Panc1 (cell line): ENCODE results near the gene LAMC3. TPM values are rescaled to one million over a fixed set of nuclear protein-coding genes. Genes with fewer than 3 reads are reported as not detected.

ENCODE experiments used
- ATAC-seq: fragments of 200-7000 bp; cut with Tn5 transposase; 2 replicates; pipeline ENCODE4 v1.9.1; 2020; ENCODE audit warnings: mild to moderate bottlenecking, moderate library complexity
- BruUV-seq: library from RNA; stranded (reverse); fragments of 400-500 nt; replicated peaks from 2 replicates; lab custom pipeline; 2021; lab: Mats Ljungman, UMichigan
- CTCF ChIA-PET: fragments of 300-600 bp; sonication (Branson Sonifier 250); formaldehyde crosslinking; loops from one replicate; lab custom pipeline; 2022; ENCODE audit warnings: antibody characterized with exemption; lab: Charles Lee
- POLR2A ChIA-PET: fragments of 300-600 bp; sonication (Branson Sonifier 250); formaldehyde crosslinking; loops from one replicate; lab custom pipeline; 2022; ENCODE audit warnings: antibody characterized with exemption; lab: Charles Lee
- DNase-seq: peaks from one replicate; pipeline ENCODE4 v3.0.0-alpha.2; 2010; ENCODE audit warnings: low read depth, low spot score
- H3K27ac ChIP-seq: 2 replicates; pipeline ENCODE4 v1.5.1; 2011; ENCODE audit warnings: mild to moderate bottlenecking, low read length, inconsistent platforms
- H3K27me3 ChIP-seq: fragments of 200-500 bp; sonication (Bioruptor generic); 2 replicates; pipeline ENCODE4 v1.6.0; 2014; ENCODE audit warnings: low read length, inconsistent platforms; ENCODE audit not compliant: control insufficient read depth, insufficient read depth
- H3K36me3 ChIP-seq: fragments of 200-500 bp; sonication (Bioruptor generic); 2 replicates; pipeline ENCODE4 v1.5.1; 2014; ENCODE audit warnings: inconsistent platforms, mild to moderate bottlenecking, low read length, moderate library complexity; ENCODE audit not compliant: control insufficient read depth, insufficient read depth
- H3K4me1 ChIP-seq: 2 replicates; pipeline ENCODE4 v1.5.1; 2011; ENCODE audit warnings: inconsistent platforms, mild to moderate bottlenecking, low read length, moderate library complexity; ENCODE audit not compliant: control insufficient read depth, insufficient read depth
- H3K4me3 ChIP-seq, 2 experiments: 2 replicates each; pipeline ENCODE4 v1.5.1; 2011 to 2012; ENCODE audit warnings: low read depth in 2 of 2, low read length in 2 of 2, mild to moderate bottlenecking in 2 of 2, inconsistent platforms in 1 of 2, moderate library complexity in 1 of 2
- H3K9me3 ChIP-seq: fragments of 200-500 bp; sonication (Bioruptor generic); 2 replicates; pipeline ENCODE4 v1.5.1; 2014; ENCODE audit warnings: low read depth, mild to moderate bottlenecking, inconsistent platforms, low read length, moderate library complexity; ENCODE audit not compliant: control insufficient read depth, insufficient read depth
- CTCF ChIP-seq: fragments of 450-650 bp; IDR thresholded peaks from 2 replicates; pipeline ENCODE4 v1.5.1; 2017; ENCODE audit warnings: mild to moderate bottlenecking
- POLR2AphosphoS5 ChIP-seq: IDR thresholded peaks from 2 replicates; pipeline ENCODE4 v1.6.1; 2012; ENCODE audit warnings: mild to moderate bottlenecking, low read depth, low read length, moderate library complexity
- REST ChIP-seq, 2 experiments: IDR thresholded peaks; 2 replicates each; pipeline ENCODE4 v1.6.1; 2011 to 2012; ENCODE audit warnings: low read depth in 2 of 2, control low read depth in 1 of 2, low read length in 1 of 2, mild to moderate bottlenecking in 1 of 2, moderate library complexity in 1 of 2; ENCODE audit not compliant: insufficient read depth in 1 of 2
- SIN3A ChIP-seq: IDR thresholded peaks from 2 replicates; pipeline ENCODE4 v1.6.1; 2012; ENCODE audit warnings: low read depth, mild to moderate bottlenecking, low read length, moderate library complexity, borderline replicate concordance; ENCODE audit not compliant: insufficient read depth
- TCF7L2 ChIP-seq: IDR thresholded peaks from 2 replicates; pipeline ENCODE4 v1.6.1; 2011; ENCODE audit warnings: mild to moderate bottlenecking, low read depth, low read length, inconsistent platforms
- in situ Hi-C: cut with HindIII; loops from 2 replicates; pipeline ENCODE4 v1.10.0; 2016; ENCODE audit warnings: low sequenced_read_pairs, low pct_unique_long_range_greater_than_20kb
- intact Hi-C: fragments of 100-400 bp; cut with micrococcal nuclease; formaldehyde crosslinking; loops from one replicate; pipeline ENCODE4 v1.10.0; 2022; ENCODE audit not compliant: unreplicated experiment
- total RNA-seq: library from RNA; stranded (reverse); gene quantifications from one replicate; pipeline ENCODE4 v1.2.1, GENCODE V29; 2021; ENCODE audit not compliant: unreplicated experiment

The LAMC3 gene
- total RNA-seq, 1 experiment from 2014 or later, result 16.4 TPM

GRCh38 chr9:131020862-131021261, 11.9 kb downstream of the LAMC3 start:
- Histone ChIP-seq H3K4me3 (no peak overlapping the region), H3K9me3 (no peaks in the 10 kb centered on the region), H3K27me3 (no peaks in the 10 kb centered on the region), H3K27ac (no peak overlapping the region), H3K36me3 (no peaks in the 10 kb centered on the region), H3K4me1 (no peaks in the 10 kb centered on the region)
- TF ChIP-seq CTCF (no peak), TCF7L2 (no peak), POLR2AphosphoS5 (no peak), REST (IDR thresholded peaks at IDR 0.05; ENCODE audit: insufficient read depth in 1 of 2, low read depth in 2 of 2, low read length in 1 of 2) (no peak), SIN3A (no peak)
- CTCF ChIA-PET, result no interaction called here
- intact Hi-C loops, result no loop called here
- POLR2A ChIA-PET, result no interaction called here
- BruUV-seq, result no TSS peak
- no peak for DNase-seq
- in situ Hi-C loops, result no loop called here
- no peak for ATAC-seq

GRCh38 chr9:131021785-131022184, 12.8 kb downstream of the LAMC3 start:
- H3K27me3 ChIP-seq, result no peaks in the 10 kb centered on the region
- DNase-seq (no peak), ATAC-seq (no peak)
- no peaks in the 10 kb centered on the region for H3K4me1 ChIP-seq
- intact Hi-C loops (no loop called here), in situ Hi-C loops (no loop called here)
- no peaks in the 10 kb centered on the region for H3K9me3 ChIP-seq
- ChIA-PET CTCF (interaction anchor here (0.7 kb wide), 1 partner anchor 152 kb away, joined by 3 read pairs; no protein-coding TSS in a partner anchor), POLR2A (no interaction called here)
- no peaks in the 10 kb centered on the region for H3K36me3 ChIP-seq
- H3K27ac ChIP-seq, result no peak overlapping the region
- H3K4me3 ChIP-seq, result no peak overlapping the region
- no peak for TF ChIP-seq CTCF
- TF ChIP-seq SIN3A, result no peak
- no peak for TF ChIP-seq TCF7L2
- no peak for TF ChIP-seq REST (IDR thresholded peaks at IDR 0.05; ENCODE audit: insufficient read depth in 1 of 2, low read depth in 2 of 2, low read length in 1 of 2)
- no peak for TF ChIP-seq POLR2AphosphoS5
- no TSS peak for BruUV-seq
